Measurements from ENCODE around the gene LARP6.

DNA sequence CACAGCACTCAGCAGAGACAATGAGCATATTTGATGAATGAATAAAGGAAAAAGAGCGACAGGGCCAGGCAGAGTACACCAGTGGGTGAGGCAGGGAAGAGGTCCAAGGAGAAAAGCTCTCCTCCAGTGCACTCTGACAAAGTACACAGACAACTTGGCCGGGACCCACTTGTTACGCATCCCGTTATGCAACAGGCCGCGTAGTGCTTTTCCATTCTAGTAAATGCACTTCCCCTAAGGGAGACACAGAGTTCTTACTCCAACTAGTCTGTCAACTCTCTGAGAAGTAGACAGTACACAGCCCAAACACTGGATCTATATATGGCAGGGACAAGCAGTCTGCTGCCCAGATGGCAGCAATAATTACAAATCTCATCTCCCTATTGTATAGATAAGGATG is 18.5 kb downstream of the LARP6 start:
- TF ChIP-seq, protein P1, sequence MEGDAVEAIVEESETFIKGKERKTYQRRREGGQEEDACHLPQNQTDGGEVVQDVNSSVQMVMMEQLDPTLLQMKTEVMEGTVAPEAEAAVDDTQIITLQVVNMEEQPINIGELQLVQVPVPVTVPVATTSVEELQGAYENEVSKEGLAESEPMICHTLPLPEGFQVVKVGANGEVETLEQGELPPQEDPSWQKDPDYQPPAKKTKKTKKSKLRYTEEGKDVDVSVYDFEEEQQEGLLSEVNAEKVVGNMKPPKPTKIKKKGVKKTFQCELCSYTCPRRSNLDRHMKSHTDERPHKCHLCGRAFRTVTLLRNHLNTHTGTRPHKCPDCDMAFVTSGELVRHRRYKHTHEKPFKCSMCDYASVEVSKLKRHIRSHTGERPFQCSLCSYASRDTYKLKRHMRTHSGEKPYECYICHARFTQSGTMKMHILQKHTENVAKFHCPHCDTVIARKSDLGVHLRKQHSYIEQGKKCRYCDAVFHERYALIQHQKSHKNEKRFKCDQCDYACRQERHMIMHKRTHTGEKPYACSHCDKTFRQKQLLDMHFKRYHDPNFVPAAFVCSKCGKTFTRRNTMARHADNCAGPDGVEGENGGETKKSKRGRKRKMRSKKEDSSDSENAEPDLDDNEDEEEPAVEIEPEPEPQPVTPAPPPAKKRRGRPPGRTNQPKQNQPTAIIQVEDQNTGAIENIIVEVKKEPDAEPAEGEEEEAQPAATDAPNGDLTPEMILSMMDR (IDR thresholded peaks at IDR 0.05 in 4 of 5, conservative IDR thresholded peaks at IDR 0.05 in 1 of 5), result no peak
- TF ChIP-seq POLR2A (IDR thresholded peaks at IDR 0.05), result peak in 1 of 2 donors; percentile 22

All from gastrocnemius medialis (tissue), 4 donors.